CD4-positive, alpha-beta T cell treated with Interleukin-4 for 4 hours (primary cell): ENCODE data around the gene SLC1A4.

ENCODE experiments used
- DNase-seq: peaks from one replicate; pipeline ENCODE4 v3.0.0-alpha.2; 2020

SLC1A4 gene

GRCh38 chr2:65055422-65056214, 66.4 kb downstream of the SLC1A4 start:
- DNase-seq, result peak; percentile 65

- DNase-seq, result peak; percentile 96
Measured at GRCh38 chr2:65056215-65057053, 67.2 kb downstream of the SLC1A4 start, which contains the start of gene CEP68. CEP68 (plus strand) TSS chr2:65056416; CDS start chr2:65069445, 13,029 bp downstream.

- DNase-seq, result no peak
Measured at GRCh38 chr2:65057054-65057375, 67.8 kb downstream of the SLC1A4 start.

- peak; percentile 92 for DNase-seq
Measured at GRCh38 chr2:65057391-65058052, 68.3 kb downstream of the SLC1A4 start.

- no peak for DNase-seq
Measured at GRCh38 chr2:65059071-65059470, 69.9 kb downstream of the SLC1A4 start.

GRCh38 chr2:65061146-65061909, 72.1 kb downstream of the SLC1A4 start:
- DNase-seq, result no peak

GRCh38 chr2:65061910-65062339, 72.7 kb downstream of the SLC1A4 start:
- DNase-seq, result no peak

- DNase-seq, result no peak
Measured at GRCh38 chr2:65062843-65063825, 73.9 kb downstream of the SLC1A4 start.

- DNase-seq, result peak; percentile 64
Measured at GRCh38 chr2:65064728-65065552, 75.7 kb downstream of the SLC1A4 start.

GRCh38 chr2:65067806-65068553, 78.8 kb downstream of the SLC1A4 start:
- no peak for DNase-seq

GRCh38 chr2:65069439-65069824, 80.2 kb downstream of the SLC1A4 start:
- DNase-seq, result no peak

GRCh38 chr2:65070172-65070830, 81.1 kb downstream of the SLC1A4 start:
- no peak for DNase-seq

- DNase-seq, result no peak
Measured at GRCh38 chr2:65070856-65071255, 81.7 kb downstream of the SLC1A4 start.

GRCh38 chr2:65071499-65072180, 82.4 kb downstream of the SLC1A4 start:
- no peak for DNase-seq

- no peak for DNase-seq
Measured at GRCh38 chr2:65072181-65072970, 83.2 kb downstream of the SLC1A4 start.
